PC-9 (cell line): ENCODE data around the gene GIGYF2. TPM values are rescaled to one million over a fixed set of nuclear protein-coding genes. Genes with fewer than 3 reads are reported as not detected.

Experiments used
- BruUV-seq: library from RNA; stranded (reverse); fragments of 400-500 nt; replicated peaks from 2 replicates; lab custom pipeline; 2021; lab: Mats Ljungman, UMichigan
- CTCF ChIA-PET: fragments of 300-600 bp; sonication (Branson Sonifier 250); formaldehyde crosslinking; loops from one replicate; lab custom pipeline; 2022; ENCODE audit warnings: antibody characterized with exemption; lab: Charles Lee
- POLR2A ChIA-PET: fragments of 300-600 bp; sonication (Branson Sonifier 250); formaldehyde crosslinking; loops from one replicate; lab custom pipeline; 2022; ENCODE audit warnings: antibody characterized with exemption; ENCODE audit not compliant: unreplicated experiment; lab: Charles Lee
- DNase-seq, 2 experiments: peaks; one replicate each; pipeline versions ENCODE4 v3.0.0 to v3.0.0-alpha.2; 2015 to 2022; ENCODE audit warnings: mixed read lengths in 1 of 2
- H2AFZ ChIP-seq: fragments of 200-600 bp; sonication (generic); 2 replicates; pipeline ENCODE4 v1.8.1; 2017; ENCODE audit warnings: antibody characterized with exemption
- H3F3A ChIP-seq: fragments of 200-600 bp; sonication (generic); 2 replicates; pipeline ENCODE4 v1.8.1; 2017; ENCODE audit warnings: antibody characterized with exemption, mild to moderate bottlenecking, low read depth; ENCODE audit not compliant: insufficient read depth
- H3K27ac ChIP-seq: fragments of 200-600 bp; sonication (generic); 2 replicates; pipeline ENCODE4 v1.6.1; 2016; ENCODE audit warnings: mixed run types
- H3K27me3 ChIP-seq: fragments of 200-600 bp; sonication (generic); 2 replicates; pipeline ENCODE4 v1.6.1; 2016; ENCODE audit warnings: low read depth, mixed run types; ENCODE audit not compliant: insufficient read depth
- H3K36me3 ChIP-seq: fragments of 200-600 bp; sonication (generic); 2 replicates; pipeline ENCODE4 v1.6.1; 2016; ENCODE audit warnings: low read depth, mixed run types
- H3K4me1 ChIP-seq: fragments of 200-600 bp; sonication (generic); replicated peaks from 2 replicates; pipeline ENCODE4 v1.6.1; 2016; ENCODE audit warnings: mixed run types; ENCODE audit not compliant: insufficient read depth
- H3K4me2 ChIP-seq: fragments of 200-600 bp; sonication (generic); 2 replicates; pipeline ENCODE4 v1.6.1; 2017; ENCODE audit warnings: mixed run types
- H3K4me3 ChIP-seq: fragments of 200-600 bp; sonication (generic); 2 replicates; pipeline ENCODE4 v1.6.1; 2016; ENCODE audit warnings: mixed run types
- H3K79me2 ChIP-seq: fragments of 200-600 bp; sonication (generic); 2 replicates; pipeline ENCODE4 v1.6.1; 2017; ENCODE audit warnings: low read depth, mixed run types
- H3K9me2 ChIP-seq: fragments of 200-600 bp; sonication (generic); 2 replicates; pipeline ENCODE4 v1.8.1; 2017; ENCODE audit warnings: mild to moderate bottlenecking; ENCODE audit not compliant: insufficient read depth
- H3K9me3 ChIP-seq: fragments of 200-600 bp; sonication (generic); 2 replicates; pipeline ENCODE4 v1.8.1; 2016; ENCODE audit warnings: low read depth; ENCODE audit not compliant: insufficient read depth
- H4K20me1 ChIP-seq: fragments of 200-600 bp; sonication (generic); 2 replicates; pipeline ENCODE4 v1.8.1; 2017; ENCODE audit not compliant: insufficient read depth
- CTCF ChIP-seq: fragments of 200-600 bp; sonication (generic); conservative IDR thresholded peaks from 2 replicates; pipeline ENCODE4 v1.6.1; 2017; ENCODE audit warnings: mixed run types, antibody characterized with exemption, mild to moderate bottlenecking, moderate library complexity
- EZH2 ChIP-seq: fragments of 200-600 bp; sonication (generic); IDR thresholded peaks from 2 replicates; pipeline ENCODE4 v1.8.0; 2017; ENCODE audit warnings: antibody characterized with exemption, low read depth
- intact Hi-C: fragments of 100-400 bp; cut with micrococcal nuclease; formaldehyde crosslinking; loops from one replicate; pipeline ENCODE4 v1.10.0; 2022; ENCODE audit not compliant: unreplicated experiment
- total RNA-seq: library from RNA; stranded (reverse); gene quantifications from 2 replicates; pipeline ENCODE4 v1.2.3, GENCODE V29; 2021

GIGYF2 gene
- total RNA-seq, 1 experiment from 2014 or later, result 86.4 TPM

GRCh38 chr2:232892843-232893242 is 195.7 kb downstream of the GIGYF2 start:
- CTCF ChIA-PET, result no interaction called here
- BruUV-seq, result no TSS peak
- POLR2A ChIA-PET, result interaction anchor here (0.6 kb wide), 1 partner anchor 10 kb away, joined by 5 read pairs; no protein-coding TSS in a partner anchor
- no peak for TF ChIP-seq EZH2
- TF ChIP-seq CTCF, result no peak
- H3K9me3 ChIP-seq, result no peaks in the 10 kb centered on the region
- no peak overlapping the region for H3K4me3 ChIP-seq
- no peak overlapping the region for H2AFZ ChIP-seq
- DNase-seq, result no peak
- intact Hi-C loops, result no loop called here
- no peaks in the 10 kb centered on the region for H4K20me1 ChIP-seq
- no peaks in the 10 kb centered on the region for H3K36me3 ChIP-seq
- no peaks in the 10 kb centered on the region for H3K9me2 ChIP-seq
- no peaks in the 10 kb centered on the region for H3K27me3 ChIP-seq
- H3K4me1 ChIP-seq, result no peaks in the 10 kb centered on the region
- H3F3A ChIP-seq, result peaks cover 12% of the 10 kb centered on the region; the same call in 1 of the 2 replicates
- H3K79me2 ChIP-seq, result no peaks in the 10 kb centered on the region
- H3K27ac ChIP-seq, result no peak overlapping the region
- H3K4me2 ChIP-seq, result no peak overlapping the region

- TF ChIP-seq EZH2, result no peak
- Histone ChIP-seq H3K9me3 (no peaks in the 10 kb centered on the region), H3F3A (peaks cover 2% of the 10 kb centered on the region; the same call in 1 of the 2 replicates), H4K20me1 (no peaks in the 10 kb centered on the region), H3K4me3 (no peak overlapping the region), H3K27ac (no peak overlapping the region), H3K9me2 (no peaks in the 10 kb centered on the region), H3K27me3 (no peaks in the 10 kb centered on the region), H3K4me1 (no peaks in the 10 kb centered on the region), H2AFZ (no peak overlapping the region), H3K4me2 (no peak overlapping the region), H3K36me3 (no peaks in the 10 kb centered on the region), H3K79me2 (no peaks in the 10 kb centered on the region)
- POLR2A ChIA-PET, result interaction anchor here (0.6 kb wide), 1 partner anchor 44 kb away, joined by 4 read pairs; no protein-coding TSS in a partner anchor
- intact Hi-C loops, result no loop called here
- CTCF ChIA-PET, result no interaction called here
- DNase-seq, result no peak
- no TSS peak for BruUV-seq
Observed at GRCh38 chr2:232893834-232894233, 196.7 kb downstream of the GIGYF2 start.

- TF ChIP-seq CTCF (no peak), EZH2 (no peak)
- Histone ChIP-seq H3K36me3 (no peaks in the 10 kb centered on the region), H3K4me3 (no peak overlapping the region), H3K4me2 (no peak overlapping the region), H3K9me2 (no peaks in the 10 kb centered on the region), H3K27ac (no peak overlapping the region), H2AFZ (no peak overlapping the region), H3K9me3 (no peaks in the 10 kb centered on the region), H3F3A (no peaks in the 10 kb centered on the region), H3K79me2 (no peaks in the 10 kb centered on the region), H4K20me1 (no peaks in the 10 kb centered on the region), H3K27me3 (no peaks in the 10 kb centered on the region), H3K4me1 (no peaks in the 10 kb centered on the region)
- ChIA-PET CTCF (interaction anchor here (0.6 kb wide), 1 partner anchor 431 kb away, joined by 4 read pairs; no protein-coding TSS in a partner anchor), POLR2A (no interaction called here)
- no peak for DNase-seq
- intact Hi-C loops, result no loop called here
- BruUV-seq, result no TSS peak
Observed at GRCh38 chr2:232894251-232894650, 197.1 kb downstream of the GIGYF2 start.

GRCh38 chr2:232894746-232895145 is 197.6 kb downstream of the GIGYF2 start:
- no TSS peak for BruUV-seq
- Histone ChIP-seq H3K36me3 (no peaks in the 10 kb centered on the region), H4K20me1 (no peaks in the 10 kb centered on the region), H3K79me2 (no peaks in the 10 kb centered on the region), H3K27me3 (no peaks in the 10 kb centered on the region), H3K4me2 (no peak overlapping the region), H3K4me3 (no peak overlapping the region), H3K4me1 (no peaks in the 10 kb centered on the region), H2AFZ (no peak overlapping the region), H3K27ac (no peak overlapping the region), H3K9me3 (no peaks in the 10 kb centered on the region), H3K9me2 (no peaks in the 10 kb centered on the region), H3F3A (no peaks in the 10 kb centered on the region)
- intact Hi-C loops, result no loop called here
- no peak for DNase-seq
- CTCF ChIA-PET, result interaction anchor here (0.6 kb wide), 1 partner anchor 431 kb away, joined by 4 read pairs; no protein-coding TSS in a partner anchor
- no peak for TF ChIP-seq EZH2
- TF ChIP-seq CTCF, result no peak
- POLR2A ChIA-PET, result no interaction called here
